OCI-LY3 (cell line): Measurements from ENCODE around the gene ANLN.

Experiments
- H2AFZ ChIP-seq: fragments of 200-600, 300-600 bp; shearing (Covaris generic); 2 replicates; pipeline ENCODE4 v1.6.0; 2014; ENCODE audit warnings: antibody characterized with exemption, low read depth, low read length
- H3K27ac ChIP-seq: fragments of 200-600, 300-600 bp; sonication (generic); 2 replicates; pipeline ENCODE4 v1.5.1; 2014; ENCODE audit warnings: mild to moderate bottlenecking, low read length, moderate library complexity, mixed read lengths
- H3K27me3 ChIP-seq: fragments of 200-600, 300-600 bp; sonication (generic); 2 replicates; pipeline ENCODE4 v1.6.1; 2014; ENCODE audit warnings: low read depth, low read length, mixed read lengths
- H3K36me3 ChIP-seq: fragments of 200-600, 300-600 bp; sonication (generic); replicated peaks from 2 replicates; pipeline ENCODE3; 2014; ENCODE audit warnings: low read depth, low read length, mixed read lengths
- H3K4me1 ChIP-seq: fragments of 300-600, 200-600 bp; sonication (generic); 2 replicates; pipeline ENCODE4 v1.6.1; 2014; ENCODE audit warnings: low read length, mixed read lengths
- H3K4me2 ChIP-seq: fragments of 200-600, 300-600 bp; sonication (generic); 2 replicates; pipeline ENCODE4 v1.6.1; 2014; ENCODE audit warnings: low read length, mixed read lengths
- H3K4me3 ChIP-seq: fragments of 300-600, 200-600 bp; sonication (generic); 2 replicates; pipeline ENCODE4 v1.5.1; 2014; ENCODE audit warnings: antibody characterized with exemption, mild to moderate bottlenecking, low read length, moderate library complexity
- H3K79me2 ChIP-seq: fragments of 300-600, 200-600 bp; shearing (Covaris generic); 2 replicates; pipeline ENCODE4 v1.6.1; 2014; ENCODE audit warnings: mild to moderate bottlenecking, low read length, mixed read lengths
- H3K9ac ChIP-seq: fragments of 300-600, 200-600 bp; shearing (Covaris generic); 2 replicates; pipeline ENCODE4 v1.6.0; 2014; ENCODE audit warnings: mild to moderate bottlenecking, low read length, moderate library complexity
- H3K9me3 ChIP-seq: fragments of 200-600, 300-600 bp; shearing (Covaris generic); 2 replicates; pipeline ENCODE4 v1.6.1; 2014; ENCODE audit warnings: low read length, mixed read lengths; ENCODE audit not compliant: insufficient read depth
- H4K20me1 ChIP-seq: fragments of 200-600, 300-600 bp; sonication (generic); 2 replicates; pipeline ENCODE4 v1.6.1; 2016; ENCODE audit warnings: low read length, mixed read lengths; ENCODE audit not compliant: insufficient read depth
- CTCF ChIP-seq: fragments of 200-600, 300-600 bp; sonication (generic); IDR thresholded peaks from 2 replicates; pipeline ENCODE4 v1.5.1; 2014; ENCODE audit warnings: antibody characterized with exemption, low read length, low read depth
- EZH2phosphoT487 ChIP-seq: fragments of 200-600 bp; shearing (Covaris generic); IDR thresholded peaks from 2 replicates; pipeline ENCODE4 v1.6.1; 2018; ENCODE audit warnings: antibody characterized with exemption, mixed run types, low read depth

ANLN gene

DNA sequence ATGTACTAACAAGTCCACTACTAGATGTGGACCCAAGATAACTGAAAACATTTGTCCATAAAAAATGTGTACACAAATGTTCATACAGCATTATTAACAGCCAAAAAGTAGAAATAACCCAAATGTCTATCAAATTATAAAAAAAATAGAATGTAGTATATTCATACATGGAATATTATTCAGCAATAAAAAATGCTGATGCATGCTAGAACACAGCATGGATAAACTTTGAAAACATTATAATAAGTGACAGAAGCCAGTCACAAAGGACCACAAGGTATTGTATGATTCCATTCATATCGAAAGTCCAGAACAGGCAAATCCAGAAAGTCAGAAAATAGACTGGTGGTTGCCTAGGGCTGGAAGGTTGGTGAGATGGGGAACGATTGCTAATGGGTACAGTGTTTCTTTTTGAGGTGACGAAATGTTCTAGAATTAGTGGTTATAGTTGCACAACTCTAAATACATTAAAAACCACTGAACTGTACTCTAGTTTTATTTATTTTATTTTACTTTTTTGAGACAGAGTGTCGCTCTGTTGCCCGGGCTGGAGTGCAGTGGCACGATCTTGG, 43.3 kb upstream of the ANLN start:
- H3K4me1 ChIP-seq = no peaks in the 10 kb centered on the region
- H3K4me2 ChIP-seq = no peak overlapping the region
- no peaks in the 10 kb centered on the region for H3K9me3 ChIP-seq
- H3K4me3 ChIP-seq = no peak overlapping the region
- TF ChIP-seq CTCF = no peak
- no peak for TF ChIP-seq EZH2phosphoT487
- no peak overlapping the region for H3K9ac ChIP-seq
- H4K20me1 ChIP-seq = no peaks in the 10 kb centered on the region
- no peak overlapping the region for H2AFZ ChIP-seq
- no peaks in the 10 kb centered on the region for H3K36me3 ChIP-seq
- H3K79me2 ChIP-seq = no peaks in the 10 kb centered on the region
- H3K27ac ChIP-seq = no peak overlapping the region
- H3K27me3 ChIP-seq = no peaks in the 10 kb centered on the region

DNA sequence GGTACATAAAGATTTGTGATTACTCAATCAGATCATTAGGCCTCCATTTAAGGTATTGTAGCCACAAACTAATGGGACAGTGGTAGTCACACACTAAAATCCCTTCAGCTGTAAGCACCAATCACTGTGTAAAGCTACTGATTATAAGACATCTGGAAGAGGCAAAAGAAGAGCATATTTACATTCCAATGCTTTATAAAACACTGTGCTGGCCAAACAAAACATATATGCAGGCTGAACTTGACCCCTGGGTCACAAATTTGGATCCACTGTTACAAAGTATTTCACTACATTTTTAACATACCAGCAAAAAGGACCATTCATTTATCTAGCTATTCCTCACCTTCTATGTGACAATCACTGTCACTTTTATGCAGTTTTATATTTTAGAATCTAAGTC, 41.4 kb upstream of the ANLN start:
- Histone ChIP-seq H3K27me3 (no peaks in the 10 kb centered on the region), H3K79me2 (no peaks in the 10 kb centered on the region), H3K4me2 (no peak overlapping the region), H3K9me3 (no peaks in the 10 kb centered on the region), H3K4me1 (no peaks in the 10 kb centered on the region), H3K4me3 (no peak overlapping the region), H2AFZ (no peak overlapping the region), H3K27ac (no peak overlapping the region), H3K36me3 (no peaks in the 10 kb centered on the region), H3K9ac (no peak overlapping the region), H4K20me1 (no peaks in the 10 kb centered on the region)
- no peak for TF ChIP-seq CTCF
- TF ChIP-seq EZH2phosphoT487 = no peak

GRCh38 chr7:36348771-36349170, 40.9 kb upstream of the ANLN start:
- H3K9ac ChIP-seq = no peak overlapping the region
- H3K4me1 ChIP-seq = no peaks in the 10 kb centered on the region
- no peak overlapping the region for H2AFZ ChIP-seq
- no peak overlapping the region for H3K4me2 ChIP-seq
- TF ChIP-seq EZH2phosphoT487 (no peak), CTCF (no peak)
- no peaks in the 10 kb centered on the region for H3K79me2 ChIP-seq
- no peak overlapping the region for H3K27ac ChIP-seq
- no peaks in the 10 kb centered on the region for H3K27me3 ChIP-seq
- no peaks in the 10 kb centered on the region for H4K20me1 ChIP-seq
- H3K9me3 ChIP-seq = no peaks in the 10 kb centered on the region
- no peak overlapping the region for H3K4me3 ChIP-seq
- no peaks in the 10 kb centered on the region for H3K36me3 ChIP-seq

DNA sequence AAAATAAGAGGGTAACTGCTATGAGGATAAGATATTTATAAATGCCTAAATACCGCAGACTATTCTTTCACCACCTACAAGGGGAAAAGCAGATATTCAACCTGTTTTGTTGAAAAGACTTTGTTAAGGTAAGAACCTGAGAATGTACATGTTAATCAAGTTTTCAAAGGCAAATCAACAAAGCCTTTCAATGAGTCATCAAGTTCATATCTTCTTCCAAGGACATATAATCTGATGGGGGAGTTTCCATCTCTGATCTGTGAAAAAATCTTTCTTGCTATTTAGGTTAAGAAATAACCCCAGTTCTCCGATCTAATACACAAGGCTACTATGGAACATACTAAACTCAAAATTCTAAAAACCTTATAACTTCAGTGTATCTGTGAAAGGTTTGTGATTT, 40.0 kb upstream of the ANLN start:
- H3K9ac ChIP-seq = no peak overlapping the region
- no peak for TF ChIP-seq EZH2phosphoT487
- no peak for TF ChIP-seq CTCF

More for the DNA sequence above, 40.0 kb upstream of the ANLN start:
- no peaks in the 10 kb centered on the region for H3K79me2 ChIP-seq
- no peaks in the 10 kb centered on the region for H3K27me3 ChIP-seq
- H3K4me3 ChIP-seq = no peak overlapping the region
- H3K9me3 ChIP-seq = no peaks in the 10 kb centered on the region
- H3K4me1 ChIP-seq = no peaks in the 10 kb centered on the region
- no peak overlapping the region for H2AFZ ChIP-seq
- H4K20me1 ChIP-seq = no peaks in the 10 kb centered on the region
- H3K36me3 ChIP-seq = no peaks in the 10 kb centered on the region
- H3K27ac ChIP-seq = no peak overlapping the region
- H3K4me2 ChIP-seq = no peak overlapping the region
